ENCODE results near the gene NRGN.

DNA sequence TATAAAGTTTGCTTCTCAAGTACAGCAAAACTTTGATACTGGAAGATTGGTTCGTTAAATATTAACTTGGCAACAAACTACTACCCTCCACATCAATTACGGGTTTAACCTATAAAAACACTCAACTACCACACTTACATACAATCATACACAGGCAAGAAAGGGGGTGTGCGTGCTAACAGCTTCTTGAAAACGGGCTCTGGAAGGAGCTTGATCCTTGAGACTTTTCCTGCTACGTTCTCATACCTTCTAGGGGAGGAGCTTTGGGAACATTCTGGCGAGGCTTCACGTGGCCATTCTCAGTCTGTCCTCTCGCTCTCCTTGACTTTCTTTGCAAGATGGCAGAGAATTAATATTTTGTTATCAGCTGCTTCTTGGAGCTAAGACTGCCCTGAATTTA lies 29.2 kb downstream of the NRGN start:
- TF ChIP-seq, protein P1, sequence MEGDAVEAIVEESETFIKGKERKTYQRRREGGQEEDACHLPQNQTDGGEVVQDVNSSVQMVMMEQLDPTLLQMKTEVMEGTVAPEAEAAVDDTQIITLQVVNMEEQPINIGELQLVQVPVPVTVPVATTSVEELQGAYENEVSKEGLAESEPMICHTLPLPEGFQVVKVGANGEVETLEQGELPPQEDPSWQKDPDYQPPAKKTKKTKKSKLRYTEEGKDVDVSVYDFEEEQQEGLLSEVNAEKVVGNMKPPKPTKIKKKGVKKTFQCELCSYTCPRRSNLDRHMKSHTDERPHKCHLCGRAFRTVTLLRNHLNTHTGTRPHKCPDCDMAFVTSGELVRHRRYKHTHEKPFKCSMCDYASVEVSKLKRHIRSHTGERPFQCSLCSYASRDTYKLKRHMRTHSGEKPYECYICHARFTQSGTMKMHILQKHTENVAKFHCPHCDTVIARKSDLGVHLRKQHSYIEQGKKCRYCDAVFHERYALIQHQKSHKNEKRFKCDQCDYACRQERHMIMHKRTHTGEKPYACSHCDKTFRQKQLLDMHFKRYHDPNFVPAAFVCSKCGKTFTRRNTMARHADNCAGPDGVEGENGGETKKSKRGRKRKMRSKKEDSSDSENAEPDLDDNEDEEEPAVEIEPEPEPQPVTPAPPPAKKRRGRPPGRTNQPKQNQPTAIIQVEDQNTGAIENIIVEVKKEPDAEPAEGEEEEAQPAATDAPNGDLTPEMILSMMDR (IDR thresholded peaks at IDR 0.05): no peak
- no peak for TF ChIP-seq POLR2A (IDR thresholded peaks at IDR 0.05)
